ENCODE measurements around the gene PRDX6. TPM values are rescaled to one million over a fixed set of nuclear protein-coding genes. Genes with fewer than 3 reads are reported as not detected.
A peak's percentile ranks its signal among the peaks of the same experiment; 100 is the strongest.
"Not testable (repeated sequence)": the region's sequence is repeated elsewhere in the genome, so short reads cannot be mapped to it uniquely, and the experiment has no call there.

The PRDX6 gene
- total RNA-seq, 4 donors from 2014 or later = 332 to 411 (median 384) TPM

DNA sequence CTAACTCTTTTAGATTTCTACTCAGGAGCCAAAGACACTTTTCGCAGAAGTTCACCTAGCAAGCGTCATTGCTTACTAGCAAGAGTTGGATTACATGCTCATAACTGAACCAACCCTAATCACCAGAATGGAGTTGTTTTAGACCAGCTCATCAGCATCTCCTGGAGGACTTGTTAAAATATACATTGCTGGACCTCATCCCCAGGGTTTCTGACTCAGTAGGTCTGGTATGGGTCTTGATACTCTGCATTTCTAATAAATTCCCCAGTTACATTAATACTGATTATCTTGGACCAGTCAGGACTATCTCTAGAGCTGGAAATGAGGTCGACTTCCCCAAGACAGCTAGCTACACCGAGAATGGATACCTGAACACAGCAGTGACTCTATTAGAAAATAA is 9.7 kb upstream of the PRDX6 start:
- TF ChIP-seq POLR2AphosphoS5 (IDR thresholded peaks at IDR 0.05) = no peak
- TF ChIP-seq, protein P1, sequence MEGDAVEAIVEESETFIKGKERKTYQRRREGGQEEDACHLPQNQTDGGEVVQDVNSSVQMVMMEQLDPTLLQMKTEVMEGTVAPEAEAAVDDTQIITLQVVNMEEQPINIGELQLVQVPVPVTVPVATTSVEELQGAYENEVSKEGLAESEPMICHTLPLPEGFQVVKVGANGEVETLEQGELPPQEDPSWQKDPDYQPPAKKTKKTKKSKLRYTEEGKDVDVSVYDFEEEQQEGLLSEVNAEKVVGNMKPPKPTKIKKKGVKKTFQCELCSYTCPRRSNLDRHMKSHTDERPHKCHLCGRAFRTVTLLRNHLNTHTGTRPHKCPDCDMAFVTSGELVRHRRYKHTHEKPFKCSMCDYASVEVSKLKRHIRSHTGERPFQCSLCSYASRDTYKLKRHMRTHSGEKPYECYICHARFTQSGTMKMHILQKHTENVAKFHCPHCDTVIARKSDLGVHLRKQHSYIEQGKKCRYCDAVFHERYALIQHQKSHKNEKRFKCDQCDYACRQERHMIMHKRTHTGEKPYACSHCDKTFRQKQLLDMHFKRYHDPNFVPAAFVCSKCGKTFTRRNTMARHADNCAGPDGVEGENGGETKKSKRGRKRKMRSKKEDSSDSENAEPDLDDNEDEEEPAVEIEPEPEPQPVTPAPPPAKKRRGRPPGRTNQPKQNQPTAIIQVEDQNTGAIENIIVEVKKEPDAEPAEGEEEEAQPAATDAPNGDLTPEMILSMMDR (IDR thresholded peaks at IDR 0.05) = no peak
- no peak for TF ChIP-seq EP300 (IDR thresholded peaks at IDR 0.05)
- no peak for TF ChIP-seq POLR2A (IDR thresholded peaks at IDR 0.05)

DNA sequence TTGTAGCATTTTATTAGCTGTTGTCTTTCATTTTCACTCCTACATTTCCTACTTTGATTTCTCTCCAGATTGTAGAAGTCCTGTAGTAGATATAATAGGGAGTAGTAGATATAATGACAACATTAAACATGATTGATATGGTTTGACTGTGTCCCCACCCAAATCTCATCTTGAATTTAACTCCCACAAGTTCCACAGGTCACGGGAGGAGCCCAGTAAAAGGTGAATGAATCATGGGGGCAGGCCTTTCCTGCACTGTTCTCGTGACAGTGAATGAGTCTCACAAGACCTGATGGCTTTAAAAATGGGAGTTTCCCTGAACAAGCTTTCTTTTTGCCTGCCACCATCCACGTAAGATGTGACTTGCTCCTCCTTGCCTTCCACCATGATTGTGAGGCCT is 7.5 kb upstream of the PRDX6 start:
- no peak for ATAC-seq
- H3K4me3 ChIP-seq = no peak overlapping the region
- peaks cover 0 to 10% of the 10 kb centered on the region in 2 donors for H3K36me3 ChIP-seq
- H3K27me3 ChIP-seq = no peaks in the 10 kb centered on the region
- H3K27ac ChIP-seq = no peak overlapping the region
- peaks cover 0 to 3% (median 0%) of the 10 kb centered on the region in 3 donors for H3K9me3 ChIP-seq
- peaks cover 0 to 30% (median 2%) of the 10 kb centered on the region in 3 donors for H3K4me1 ChIP-seq
- TF ChIP-seq EP300 (IDR thresholded peaks at IDR 0.05) (no peak), POLR2AphosphoS5 (IDR thresholded peaks at IDR 0.05) (no peak), POLR2A (IDR thresholded peaks at IDR 0.05) (no peak)
- TF ChIP-seq, protein P1 (IDR thresholded peaks at IDR 0.05) = no peak
- WGBS, 2 donors (ENCODE audit: low coverage in 1 of 2) = 71 to 80% methylated on average over 1 to 3 of the region's 3 CpGs

More for the DNA sequence above, 9.7 kb upstream of the PRDX6 start:
- Histone ChIP-seq H3K36me3 (peaks cover 0 to 10% of the 10 kb centered on the region in 2 donors), H3K27me3 (no peaks in the 10 kb centered on the region), H3K27ac (no peak overlapping the region), H3K4me1 (peaks cover 0 to 8% (median 0%) of the 10 kb centered on the region in 3 donors), H3K9me3 (peaks cover 0 to 14% (median 0%) of the 10 kb centered on the region in 3 donors), H3K4me3 (no peak overlapping the region)
- 95 to 100% methylated on average over 2 to 4 of the region's 4 CpGs for WGBS, 2 donors (ENCODE audit: low coverage in 1 of 2)
- ATAC-seq = no peak

DNA sequence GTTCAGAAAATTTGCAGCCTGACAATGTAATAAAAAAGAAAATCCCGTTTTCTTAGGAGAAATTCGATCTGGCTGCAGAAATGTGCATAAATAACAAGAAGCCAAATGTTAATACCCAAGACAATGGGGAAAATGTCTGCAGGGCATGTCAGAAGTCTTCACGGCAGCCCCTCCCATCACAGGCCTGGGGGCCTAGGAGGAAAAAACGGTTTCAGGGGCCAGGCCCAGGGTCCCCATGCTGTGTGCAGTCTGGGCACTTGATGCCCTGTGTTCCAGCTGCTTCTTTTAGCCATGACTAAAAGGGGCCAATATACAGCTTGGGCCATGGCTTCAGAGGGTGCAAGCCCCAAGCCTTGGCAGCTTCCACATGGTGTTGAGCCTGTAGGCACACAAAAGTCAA is 6.5 kb upstream of the PRDX6 start:
- 97 to 100% methylated on average over 4 of the region's 4 CpGs for WGBS, 2 donors (ENCODE audit: low coverage in 1 of 2)

DNA sequence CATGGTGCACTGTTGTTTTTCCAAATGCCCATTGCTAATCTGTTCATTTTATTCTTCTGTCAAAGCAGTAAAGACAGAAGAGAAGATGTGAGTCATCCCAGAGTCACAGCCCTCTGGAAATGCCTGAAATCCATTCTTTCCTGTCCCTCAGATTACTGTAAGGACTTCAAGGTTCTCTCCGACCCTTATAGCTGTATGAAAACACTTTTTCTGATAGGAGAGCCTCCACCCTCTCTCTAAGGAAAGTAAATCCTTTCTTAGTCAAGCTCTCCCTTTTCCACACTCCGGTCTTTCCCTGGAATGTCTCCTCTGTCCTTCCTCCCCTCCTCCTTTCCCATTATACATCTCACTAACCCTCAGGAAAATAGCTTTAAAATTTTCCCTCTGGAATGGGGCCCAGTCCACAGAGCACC is 3.5 kb upstream of the PRDX6 start:
- Histone ChIP-seq H3K4me3 (peak overlapping the region; percentile 21 to 30), H3K4me1 (peaks cover 0 to 51% (median 18%) of the 10 kb centered on the region in 3 donors), H3K36me3 (peaks cover 0 to 6% of the 10 kb centered on the region in 2 donors), H3K27ac (peak overlapping the region; percentile 99), H3K27me3 (no peaks in the 10 kb centered on the region), H3K9me3 (peaks cover 0 to 3% (median 0%) of the 10 kb centered on the region in 3 donors)
- TF ChIP-seq EP300 (IDR thresholded peaks at IDR 0.05) (no peak), POLR2A (IDR thresholded peaks at IDR 0.05) (no peak), POLR2AphosphoS5 (IDR thresholded peaks at IDR 0.05) (no peak)
- TF ChIP-seq, protein P1 (IDR thresholded peaks at IDR 0.05) = no peak
- no peak for ATAC-seq
- WGBS, 2 donors (ENCODE audit: low coverage in 1 of 2) = 14 to 24% methylated on average over 1 to 2 of the region's 2 CpGs

More for the DNA sequence above, 6.5 kb upstream of the PRDX6 start:
- TF ChIP-seq, protein P1 (IDR thresholded peaks at IDR 0.05) = no peak
- TF ChIP-seq EP300 (IDR thresholded peaks at IDR 0.05) = no peak
- TF ChIP-seq POLR2A (IDR thresholded peaks at IDR 0.05) = no peak
- no peak for TF ChIP-seq POLR2AphosphoS5 (IDR thresholded peaks at IDR 0.05)
- Histone ChIP-seq H3K27me3 (no peaks in the 10 kb centered on the region), H3K4me1 (peaks cover 0 to 40% (median 10%) of the 10 kb centered on the region in 3 donors), H3K36me3 (peaks cover 0 to 10% of the 10 kb centered on the region in 2 donors), H3K27ac (no peak overlapping the region), H3K4me3 (no peak overlapping the region), H3K9me3 (peaks cover 0 to 3% (median 0%) of the 10 kb centered on the region in 3 donors)
- no peak for ATAC-seq

DNA sequence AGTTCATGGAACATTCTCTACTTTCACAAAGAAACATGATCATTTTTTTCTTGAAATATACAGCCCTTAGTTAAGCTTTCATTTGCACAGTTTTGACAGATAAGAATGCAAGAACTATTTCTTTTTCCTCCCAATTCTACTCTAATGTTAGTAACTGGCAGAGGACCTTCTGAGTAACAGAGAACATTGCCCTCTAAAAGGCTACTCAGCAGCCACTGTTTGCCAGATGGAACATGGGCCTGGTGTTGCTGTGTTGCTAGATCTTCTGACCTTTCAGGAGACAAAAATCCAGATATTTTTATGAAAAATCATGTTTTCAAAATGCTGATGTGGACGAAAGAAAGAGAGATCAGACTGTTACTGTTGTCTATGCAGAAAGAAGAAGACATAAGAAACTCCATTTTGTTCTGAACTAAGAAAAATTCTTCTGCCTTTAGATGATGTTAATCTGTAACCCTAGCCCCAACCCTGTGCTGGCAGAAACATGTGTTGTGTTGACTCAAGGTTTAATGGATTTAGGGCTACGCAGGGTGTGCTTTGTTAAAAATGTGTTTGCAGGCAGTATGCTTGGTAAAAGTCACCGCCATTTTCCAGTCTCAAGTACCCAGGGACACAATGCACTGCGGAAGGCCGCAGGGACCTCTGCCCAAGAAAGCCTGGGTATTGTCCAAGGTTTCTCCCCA is 2.9 kb upstream of the PRDX6 start:
- WGBS, 2 donors (ENCODE audit: low coverage in 1 of 2) = 62 to 67% methylated on average over 1 to 2 of the region's 5 CpGs
- H3K9me3 ChIP-seq = peaks cover 0 to 3% (median 0%) of the 10 kb centered on the region in 3 donors
- peaks cover 0 to 6% of the 10 kb centered on the region in 2 donors for H3K36me3 ChIP-seq
- ATAC-seq = no peak
- no peaks in the 10 kb centered on the region for H3K27me3 ChIP-seq
- peaks cover 5 to 57% (median 24%) of the 10 kb centered on the region in 3 donors for H3K4me1 ChIP-seq
- H3K4me3 ChIP-seq = peak overlapping the region; percentile 93 to 99
- TF ChIP-seq, protein P1 (IDR thresholded peaks at IDR 0.05) = no peak
- TF ChIP-seq EP300 (IDR thresholded peaks at IDR 0.05) (no peak), POLR2AphosphoS5 (IDR thresholded peaks at IDR 0.05) (no peak), POLR2A (IDR thresholded peaks at IDR 0.05) (no peak)
- peak overlapping the region; percentile 99 for H3K27ac ChIP-seq

DNA sequence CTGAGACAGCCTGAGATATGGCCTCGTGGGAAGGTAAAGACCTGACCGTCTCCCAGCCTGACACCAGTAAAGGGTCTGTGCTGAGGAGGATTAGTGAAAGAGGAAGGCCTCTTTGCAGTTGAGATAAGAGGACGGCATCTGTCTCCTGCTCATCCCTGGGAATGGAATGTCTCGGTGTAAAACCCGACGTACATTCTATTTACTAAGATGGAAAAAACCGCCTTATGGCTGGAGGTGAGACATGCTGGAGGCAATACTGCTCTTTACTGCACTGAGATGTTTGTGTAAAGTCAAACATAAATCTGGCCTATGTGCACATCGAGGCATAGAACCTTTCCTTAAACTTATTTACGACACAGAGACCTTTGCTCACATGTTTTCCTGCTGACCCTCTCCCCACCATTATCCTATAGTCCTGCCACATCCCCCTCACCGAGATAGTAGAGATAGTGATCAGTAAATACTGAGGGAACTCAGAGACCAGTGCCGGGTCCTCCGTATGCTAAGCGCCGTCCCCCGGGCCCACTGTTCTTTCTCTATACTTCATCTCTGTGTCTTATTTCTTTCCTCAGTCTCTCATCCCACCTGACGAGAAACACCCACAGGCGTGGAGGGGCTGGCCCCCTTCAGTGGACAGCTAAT is 2.2 kb upstream of the PRDX6 start:
- WGBS, 2 donors (ENCODE audit: low coverage in 1 of 2) = 54 to 73% methylated on average over 7 to 15 of the region's 17 CpGs
- Histone ChIP-seq H3K36me3 (peaks cover 3 to 12% of the 10 kb centered on the region in 2 donors), H3K4me3 (peak overlapping the region; percentile 93 to 99), H3K4me1 (peaks cover 5 to 64% (median 30%) of the 10 kb centered on the region in 3 donors), H3K27ac (peak overlapping the region; percentile 99)
- not testable (repeated sequence) for H3K9me3 ChIP-seq, ATAC-seq, H3K27me3 ChIP-seq
